ENCODE results near the gene MYRIP.

Gene MYRIP

DNA sequence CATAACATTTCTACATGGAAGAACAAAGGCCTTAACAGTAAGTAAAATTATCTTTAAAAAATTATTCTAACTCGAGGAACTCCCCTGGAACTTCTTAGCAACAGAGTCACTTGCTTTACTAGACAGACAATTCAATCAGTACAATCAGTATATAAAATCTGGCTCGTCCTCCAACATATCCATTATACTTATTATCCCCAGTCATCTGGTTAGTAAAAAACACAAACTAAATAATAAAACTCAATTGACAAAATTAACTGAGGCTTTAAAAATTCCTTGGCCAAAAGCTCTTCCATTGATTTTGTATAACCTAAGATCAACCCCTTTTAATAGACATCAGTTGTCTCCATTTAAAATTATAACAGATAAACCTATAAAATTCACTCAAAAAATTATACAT lies 105.6 kb downstream of the MYRIP start:
- Histone ChIP-seq H3K36me3 (ENCODE audit: control insufficient read depth, insufficient read depth, low read length) (no peaks in the 10 kb centered on the region), H3K27ac (ENCODE audit: insufficient read depth, low read length, poor library complexity, severe bottlenecking) (no peak overlapping the region), H3K9me3 (ENCODE audit: control insufficient read depth, low read length) (no peaks in the 10 kb centered on the region), H3K4me1 (ENCODE audit: control insufficient read depth, insufficient read depth, low read length, poor library complexity, severe bottlenecking) (no peaks in the 10 kb centered on the region), H3K4me3 (ENCODE audit: insufficient read depth, low read depth, low read length, poor library complexity, severe bottlenecking) (no peak overlapping the region), H3K27me3 (replicated peaks; ENCODE audit: control insufficient read depth, insufficient read depth, low read length, poor library complexity, severe bottlenecking) (no peaks in the 10 kb centered on the region)
- DNase-seq: no peak

DNA sequence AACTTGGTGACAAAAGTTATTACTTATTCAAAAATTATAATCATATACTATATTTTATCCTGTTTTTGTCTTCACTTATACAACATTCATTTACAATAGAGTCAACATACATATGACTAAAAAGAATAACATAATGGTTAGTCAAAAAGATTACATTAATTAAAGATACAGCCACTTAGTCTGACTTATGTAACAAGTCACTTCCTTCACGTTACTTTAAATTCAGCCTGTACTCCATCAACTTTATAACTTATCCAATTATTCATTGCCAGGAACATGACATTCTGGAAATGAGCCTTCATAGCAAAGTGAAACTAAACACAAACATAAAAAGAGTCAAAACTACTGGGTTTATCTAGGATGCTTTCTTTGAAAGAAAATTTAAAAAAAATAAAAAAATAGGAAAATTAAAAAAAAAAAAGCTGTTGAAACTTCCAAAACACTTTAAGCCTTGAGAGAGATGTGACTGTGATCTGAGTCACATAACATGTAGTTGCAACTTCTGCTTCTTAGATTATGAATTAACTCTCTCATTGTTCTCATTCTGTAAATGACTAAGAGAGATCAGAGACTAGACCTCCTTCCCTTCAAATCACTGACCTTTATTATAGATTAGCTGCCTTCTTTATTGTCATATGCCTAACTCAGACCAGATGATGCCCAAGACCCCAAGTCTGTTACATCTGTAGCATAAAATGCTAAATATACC lies 107.8 kb downstream of the MYRIP start:
- H3K4me3 ChIP-seq (ENCODE audit: insufficient read depth, low read depth, low read length, poor library complexity, severe bottlenecking): no peak overlapping the region
- no peaks in the 10 kb centered on the region for H3K9me3 ChIP-seq (ENCODE audit: control insufficient read depth, low read length)
- H3K27ac ChIP-seq (ENCODE audit: insufficient read depth, low read length, poor library complexity, severe bottlenecking): no peak overlapping the region
- H3K4me1 ChIP-seq (ENCODE audit: control insufficient read depth, insufficient read depth, low read length, poor library complexity, severe bottlenecking): no peaks in the 10 kb centered on the region
- no peaks in the 10 kb centered on the region for H3K36me3 ChIP-seq (ENCODE audit: control insufficient read depth, insufficient read depth, low read length)
- DNase-seq: no peak
- no peaks in the 10 kb centered on the region for H3K27me3 ChIP-seq (replicated peaks; ENCODE audit: control insufficient read depth, insufficient read depth, low read length, poor library complexity, severe bottlenecking)

DNA sequence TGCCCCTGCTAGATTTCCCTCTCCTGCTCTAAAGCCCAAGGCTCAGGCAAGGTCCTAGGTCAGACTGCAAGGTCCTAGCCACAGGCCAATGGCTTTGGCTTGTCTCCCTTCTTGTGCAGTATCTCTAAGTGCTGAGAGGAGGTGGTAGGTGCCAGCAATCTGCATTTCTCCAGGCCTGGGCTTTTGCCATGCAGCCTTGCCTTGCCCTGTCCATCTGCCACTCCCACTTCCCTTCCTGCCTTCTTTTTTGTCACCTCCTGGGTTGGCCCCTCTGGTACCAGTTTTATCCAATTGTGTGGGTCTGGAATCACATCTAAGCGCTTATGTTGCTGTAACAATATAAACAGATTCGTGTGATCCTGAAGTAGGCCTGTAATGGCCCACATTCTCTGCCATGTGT lies 109.9 kb downstream of the MYRIP start:
- Histone ChIP-seq H3K9me3 (ENCODE audit: control insufficient read depth, low read length) (no peaks in the 10 kb centered on the region), H3K27me3 (replicated peaks; ENCODE audit: control insufficient read depth, insufficient read depth, low read length, poor library complexity, severe bottlenecking) (no peaks in the 10 kb centered on the region), H3K4me1 (ENCODE audit: control insufficient read depth, insufficient read depth, low read length, poor library complexity, severe bottlenecking) (no peaks in the 10 kb centered on the region), H3K27ac (ENCODE audit: insufficient read depth, low read length, poor library complexity, severe bottlenecking) (no peak overlapping the region), H3K36me3 (ENCODE audit: control insufficient read depth, insufficient read depth, low read length) (no peaks in the 10 kb centered on the region), H3K4me3 (ENCODE audit: insufficient read depth, low read depth, low read length, poor library complexity, severe bottlenecking) (no peak overlapping the region)
- no peak for DNase-seq

DNA sequence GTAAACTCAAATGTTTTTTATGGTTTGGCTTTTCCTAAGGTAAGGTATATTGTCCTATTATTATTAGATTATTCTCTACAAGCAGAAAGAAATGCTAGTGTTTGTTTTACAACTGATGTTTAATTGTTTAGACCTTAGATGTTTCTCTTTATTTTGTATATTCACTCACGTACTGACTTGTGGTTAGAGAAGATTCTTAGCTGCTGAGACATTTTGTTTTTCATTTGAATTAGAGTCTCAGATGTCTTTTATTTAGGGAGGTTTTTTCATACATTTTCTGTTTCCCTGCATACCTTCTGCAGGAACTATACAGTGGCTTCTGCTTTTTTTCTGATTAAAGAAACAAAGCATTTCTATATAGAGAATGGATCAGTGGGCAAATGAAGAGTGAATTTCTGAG lies 110.9 kb downstream of the MYRIP start:
- no peak for DNase-seq

GRCh38 chr3:39927479-39927878 lies 118.1 kb downstream of the MYRIP start:
- no peaks in the 10 kb centered on the region for H3K9me3 ChIP-seq (ENCODE audit: control insufficient read depth, low read length)
- H3K27me3 ChIP-seq (replicated peaks; ENCODE audit: control insufficient read depth, insufficient read depth, low read length, poor library complexity, severe bottlenecking): no peaks in the 10 kb centered on the region
- no peak overlapping the region for H3K27ac ChIP-seq (ENCODE audit: insufficient read depth, low read length, poor library complexity, severe bottlenecking)
- no peak overlapping the region for H3K4me3 ChIP-seq (ENCODE audit: insufficient read depth, low read depth, low read length, poor library complexity, severe bottlenecking)
- H3K4me1 ChIP-seq (ENCODE audit: control insufficient read depth, insufficient read depth, low read length, poor library complexity, severe bottlenecking): no peaks in the 10 kb centered on the region
- DNase-seq: no peak
- H3K36me3 ChIP-seq (ENCODE audit: control insufficient read depth, insufficient read depth, low read length): no peaks in the 10 kb centered on the region

More for the DNA sequence above, 110.9 kb downstream of the MYRIP start:
- no peaks in the 10 kb centered on the region for H3K27me3 ChIP-seq (replicated peaks; ENCODE audit: control insufficient read depth, insufficient read depth, low read length, poor library complexity, severe bottlenecking)
- H3K4me3 ChIP-seq (ENCODE audit: insufficient read depth, low read depth, low read length, poor library complexity, severe bottlenecking): no peak overlapping the region
- H3K4me1 ChIP-seq (ENCODE audit: control insufficient read depth, insufficient read depth, low read length, poor library complexity, severe bottlenecking): no peaks in the 10 kb centered on the region
- H3K9me3 ChIP-seq (ENCODE audit: control insufficient read depth, low read length): no peaks in the 10 kb centered on the region
- no peak overlapping the region for H3K27ac ChIP-seq (ENCODE audit: insufficient read depth, low read length, poor library complexity, severe bottlenecking)
- no peaks in the 10 kb centered on the region for H3K36me3 ChIP-seq (ENCODE audit: control insufficient read depth, insufficient read depth, low read length)

GRCh38 chr3:39933986-39934693 lies 124.7 kb downstream of the MYRIP start:
- Histone ChIP-seq H3K4me1 (ENCODE audit: control insufficient read depth, insufficient read depth, low read length, poor library complexity, severe bottlenecking) (no peaks in the 10 kb centered on the region), H3K9me3 (ENCODE audit: control insufficient read depth, low read length) (no peaks in the 10 kb centered on the region), H3K36me3 (ENCODE audit: control insufficient read depth, insufficient read depth, low read length) (no peaks in the 10 kb centered on the region), H3K27me3 (replicated peaks; ENCODE audit: control insufficient read depth, insufficient read depth, low read length, poor library complexity, severe bottlenecking) (no peaks in the 10 kb centered on the region), H3K27ac (ENCODE audit: insufficient read depth, low read length, poor library complexity, severe bottlenecking) (no peak overlapping the region), H3K4me3 (ENCODE audit: insufficient read depth, low read depth, low read length, poor library complexity, severe bottlenecking) (no peak overlapping the region)
- DNase-seq: no peak

DNA sequence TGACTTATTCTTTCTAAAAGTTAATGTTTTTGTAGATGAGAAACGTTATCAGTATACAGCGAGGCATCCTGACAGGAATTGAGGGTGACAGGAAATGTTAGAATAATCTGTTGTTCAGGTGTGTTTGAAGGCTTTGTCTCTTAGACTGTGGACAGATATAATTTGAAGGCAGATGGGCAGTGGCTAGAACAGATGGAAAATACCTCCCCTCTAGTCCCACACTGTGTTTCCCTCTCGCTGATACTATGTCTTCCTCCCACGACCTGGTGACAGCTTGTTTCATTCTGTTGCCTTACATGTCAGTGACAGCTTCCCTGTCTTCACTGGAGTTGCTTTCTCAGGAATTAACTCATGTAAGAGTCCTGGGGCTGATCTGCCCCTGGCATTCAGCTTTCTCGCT lies 125.3 kb downstream of the MYRIP start:
- Histone ChIP-seq H3K9me3 (ENCODE audit: control insufficient read depth, low read length) (no peaks in the 10 kb centered on the region), H3K4me3 (ENCODE audit: insufficient read depth, low read depth, low read length, poor library complexity, severe bottlenecking) (no peak overlapping the region), H3K27ac (ENCODE audit: insufficient read depth, low read length, poor library complexity, severe bottlenecking) (no peak overlapping the region), H3K36me3 (ENCODE audit: control insufficient read depth, insufficient read depth, low read length) (no peaks in the 10 kb centered on the region), H3K27me3 (replicated peaks; ENCODE audit: control insufficient read depth, insufficient read depth, low read length, poor library complexity, severe bottlenecking) (no peaks in the 10 kb centered on the region), H3K4me1 (ENCODE audit: control insufficient read depth, insufficient read depth, low read length, poor library complexity, severe bottlenecking) (no peaks in the 10 kb centered on the region)
- DNase-seq: no peak

DNA sequence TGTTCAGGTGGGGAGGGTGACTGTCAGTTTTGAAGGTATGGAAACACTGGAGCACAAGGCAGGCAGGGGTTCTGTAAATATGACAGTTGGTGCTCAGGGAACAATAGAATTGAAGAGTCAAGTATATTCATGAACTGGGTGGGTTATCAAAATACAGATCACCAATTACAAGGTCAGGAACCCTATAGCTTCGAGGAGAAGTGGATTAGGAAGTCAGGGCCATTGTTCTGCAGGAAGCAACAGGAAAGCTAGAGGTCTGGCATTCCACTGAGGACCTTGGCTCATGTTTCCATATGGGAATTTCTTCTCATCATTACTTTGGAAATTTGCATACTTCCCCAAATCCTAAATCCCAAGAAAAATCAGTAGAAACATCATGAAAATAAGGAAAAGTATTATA lies 125.9 kb downstream of the MYRIP start:
- Histone ChIP-seq H3K4me3 (ENCODE audit: insufficient read depth, low read depth, low read length, poor library complexity, severe bottlenecking) (no peak overlapping the region), H3K4me1 (ENCODE audit: control insufficient read depth, insufficient read depth, low read length, poor library complexity, severe bottlenecking) (no peaks in the 10 kb centered on the region), H3K27me3 (replicated peaks; ENCODE audit: control insufficient read depth, insufficient read depth, low read length, poor library complexity, severe bottlenecking) (no peaks in the 10 kb centered on the region), H3K9me3 (ENCODE audit: control insufficient read depth, low read length) (no peaks in the 10 kb centered on the region), H3K36me3 (ENCODE audit: control insufficient read depth, insufficient read depth, low read length) (no peaks in the 10 kb centered on the region), H3K27ac (ENCODE audit: insufficient read depth, low read length, poor library complexity, severe bottlenecking) (no peak overlapping the region)
- DNase-seq: no peak

- no peaks in the 10 kb centered on the region for H3K27me3 ChIP-seq (replicated peaks; ENCODE audit: control insufficient read depth, insufficient read depth, low read length, poor library complexity, severe bottlenecking)
- H3K27ac ChIP-seq (ENCODE audit: insufficient read depth, low read length, poor library complexity, severe bottlenecking): no peak overlapping the region
- DNase-seq: no peak
- H3K9me3 ChIP-seq (ENCODE audit: control insufficient read depth, low read length): no peaks in the 10 kb centered on the region
- no peaks in the 10 kb centered on the region for H3K36me3 ChIP-seq (ENCODE audit: control insufficient read depth, insufficient read depth, low read length)
- no peak overlapping the region for H3K4me3 ChIP-seq (ENCODE audit: insufficient read depth, low read depth, low read length, poor library complexity, severe bottlenecking)
- H3K4me1 ChIP-seq (ENCODE audit: control insufficient read depth, insufficient read depth, low read length, poor library complexity, severe bottlenecking): no peaks in the 10 kb centered on the region
Observed at GRCh38 chr3:39936848-39937247, 127.4 kb downstream of the MYRIP start.

GRCh38 chr3:39937315-39937714 lies 127.9 kb downstream of the MYRIP start:
- no peaks in the 10 kb centered on the region for H3K27me3 ChIP-seq (replicated peaks; ENCODE audit: control insufficient read depth, insufficient read depth, low read length, poor library complexity, severe bottlenecking)
- no peak overlapping the region for H3K4me3 ChIP-seq (ENCODE audit: insufficient read depth, low read depth, low read length, poor library complexity, severe bottlenecking)
- H3K36me3 ChIP-seq (ENCODE audit: control insufficient read depth, insufficient read depth, low read length): no peaks in the 10 kb centered on the region
- DNase-seq: no peak
- no peaks in the 10 kb centered on the region for H3K9me3 ChIP-seq (ENCODE audit: control insufficient read depth, low read length)
- H3K4me1 ChIP-seq (ENCODE audit: control insufficient read depth, insufficient read depth, low read length, poor library complexity, severe bottlenecking): no peaks in the 10 kb centered on the region
- no peak overlapping the region for H3K27ac ChIP-seq (ENCODE audit: insufficient read depth, low read length, poor library complexity, severe bottlenecking)

All from effector memory CD4-positive, alpha-beta T cell (primary cell).